ENCODE data around the gene MEIKIN. TPM values are rescaled to one million over a fixed set of nuclear protein-coding genes. Genes with fewer than 3 reads are reported as not detected.
A peak's percentile ranks its signal among the peaks of the same experiment; 100 is the strongest.

The MEIKIN gene
- total RNA-seq, 4 donors from 2014 or later = not detected

- Histone ChIP-seq H3K4me1 (no peaks in the 10 kb centered on the region), H3K4me3 (no peak overlapping the region), H3K27ac (no peak overlapping the region), H3K36me3 (no peaks in the 10 kb centered on the region), H3K9me3 (no peaks in the 10 kb centered on the region), H3K27me3 (no peaks in the 10 kb centered on the region)
- no peak for DNase-seq (ENCODE audit: low spot score in 2 of 2)
- 65 to 71% methylated on average over 2 of the region's 2 CpGs for WGBS, 2 donors
- TF ChIP-seq, protein P1, sequence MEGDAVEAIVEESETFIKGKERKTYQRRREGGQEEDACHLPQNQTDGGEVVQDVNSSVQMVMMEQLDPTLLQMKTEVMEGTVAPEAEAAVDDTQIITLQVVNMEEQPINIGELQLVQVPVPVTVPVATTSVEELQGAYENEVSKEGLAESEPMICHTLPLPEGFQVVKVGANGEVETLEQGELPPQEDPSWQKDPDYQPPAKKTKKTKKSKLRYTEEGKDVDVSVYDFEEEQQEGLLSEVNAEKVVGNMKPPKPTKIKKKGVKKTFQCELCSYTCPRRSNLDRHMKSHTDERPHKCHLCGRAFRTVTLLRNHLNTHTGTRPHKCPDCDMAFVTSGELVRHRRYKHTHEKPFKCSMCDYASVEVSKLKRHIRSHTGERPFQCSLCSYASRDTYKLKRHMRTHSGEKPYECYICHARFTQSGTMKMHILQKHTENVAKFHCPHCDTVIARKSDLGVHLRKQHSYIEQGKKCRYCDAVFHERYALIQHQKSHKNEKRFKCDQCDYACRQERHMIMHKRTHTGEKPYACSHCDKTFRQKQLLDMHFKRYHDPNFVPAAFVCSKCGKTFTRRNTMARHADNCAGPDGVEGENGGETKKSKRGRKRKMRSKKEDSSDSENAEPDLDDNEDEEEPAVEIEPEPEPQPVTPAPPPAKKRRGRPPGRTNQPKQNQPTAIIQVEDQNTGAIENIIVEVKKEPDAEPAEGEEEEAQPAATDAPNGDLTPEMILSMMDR (IDR thresholded peaks at IDR 0.05) = no peak
- TF ChIP-seq EP300 (IDR thresholded peaks at IDR 0.05) (no peak), POLR2A (IDR thresholded peaks at IDR 0.05) (no peak)
Observed at GRCh38 chr5:131977212-131977604, 31.7 kb upstream of the MEIKIN start.

DNA sequence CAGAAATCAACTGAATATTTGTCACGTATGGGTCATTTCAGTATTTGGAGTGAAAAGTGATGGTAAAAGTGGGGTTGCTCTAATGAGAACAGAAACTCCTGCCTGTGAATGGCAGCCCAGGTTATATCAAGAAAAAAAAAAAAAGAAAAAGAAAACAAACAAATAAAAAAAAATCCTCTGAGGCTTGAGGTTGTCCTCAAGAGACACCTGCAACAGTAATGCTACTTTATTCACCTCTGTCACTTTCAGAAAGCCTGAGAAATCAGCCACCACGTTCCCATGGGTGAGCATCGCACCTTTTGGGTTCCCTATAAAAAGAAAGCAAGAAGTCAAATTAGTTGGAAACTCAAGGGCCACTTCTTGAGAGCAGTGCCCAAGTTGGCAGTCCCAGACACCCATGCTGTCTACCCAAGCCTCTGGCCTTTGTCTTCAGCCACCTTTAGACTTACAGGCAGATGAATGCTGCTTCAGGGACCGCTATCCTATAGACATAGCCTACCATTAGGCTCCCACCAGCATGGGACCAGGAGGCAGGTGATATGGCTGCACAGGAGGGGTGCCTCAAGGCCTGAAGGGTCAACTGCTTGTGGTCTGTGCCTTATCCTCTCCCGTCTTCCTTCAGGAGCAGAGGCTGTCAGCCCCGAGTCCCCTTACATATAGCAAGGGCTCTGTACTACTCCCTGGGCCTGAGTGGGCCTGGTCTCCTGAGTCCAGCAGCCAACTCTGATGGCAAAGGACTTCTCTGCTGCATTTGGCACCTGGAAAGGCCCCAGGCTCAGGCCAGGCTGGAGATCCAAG, 31.1 kb upstream of the MEIKIN start:
- Histone ChIP-seq H3K4me3 (no peak overlapping the region), H3K36me3 (no peaks in the 10 kb centered on the region), H3K27ac (no peak overlapping the region), H3K4me1 (no peaks in the 10 kb centered on the region), H3K27me3 (no peaks in the 10 kb centered on the region), H3K9me3 (no peaks in the 10 kb centered on the region)
- no peak for DNase-seq (ENCODE audit: low spot score in 2 of 2)
- TF ChIP-seq EP300 (IDR thresholded peaks at IDR 0.05) = no peak
- TF ChIP-seq POLR2A (IDR thresholded peaks at IDR 0.05) = no peak
- TF ChIP-seq, protein P1 (IDR thresholded peaks at IDR 0.05) = no peak
- WGBS, 2 donors = 88 to 94% methylated on average over 6 of the region's 6 CpGs

- TF ChIP-seq POLR2A (IDR thresholded peaks at IDR 0.05) (no peak), EP300 (IDR thresholded peaks at IDR 0.05) (no peak)
- TF ChIP-seq, protein P1 (IDR thresholded peaks at IDR 0.05) = no peak
- WGBS, 2 donors = 51 to 57% methylated on average over 12 of the region's 12 CpGs
- H3K4me3 ChIP-seq = no peak overlapping the region
- peak overlapping the region in 1 of 4 donors; percentile 19 for H3K27ac ChIP-seq
- DNase-seq (ENCODE audit: low spot score in 2 of 2) = no peak
- no peaks in the 10 kb centered on the region for H3K36me3 ChIP-seq
- H3K9me3 ChIP-seq = no peaks in the 10 kb centered on the region
- H3K4me1 ChIP-seq = no peaks in the 10 kb centered on the region
- no peaks in the 10 kb centered on the region for H3K27me3 ChIP-seq
Observed at GRCh38 chr5:131974956-131975726, 29.7 kb upstream of the MEIKIN start.

GRCh38 chr5:131974622-131974955, 29.1 kb upstream of the MEIKIN start:
- Histone ChIP-seq H3K4me1 (no peaks in the 10 kb centered on the region), H3K9me3 (no peaks in the 10 kb centered on the region), H3K4me3 (no peak overlapping the region), H3K36me3 (no peaks in the 10 kb centered on the region), H3K27me3 (no peaks in the 10 kb centered on the region), H3K27ac (peak overlapping the region in 1 of 4 donors; percentile 19)
- 67 to 79% methylated on average over 5 of the region's 5 CpGs for WGBS, 2 donors
- TF ChIP-seq POLR2A (IDR thresholded peaks at IDR 0.05) (no peak), EP300 (IDR thresholded peaks at IDR 0.05) (no peak)
- TF ChIP-seq, protein P1 (IDR thresholded peaks at IDR 0.05) = no peak
- DNase-seq (ENCODE audit: low spot score in 2 of 2) = no peak

GRCh38 chr5:131974016-131974415, 28.6 kb upstream of the MEIKIN start:
- TF ChIP-seq, protein P1 (IDR thresholded peaks at IDR 0.05) = no peak
- no peak for TF ChIP-seq EP300 (IDR thresholded peaks at IDR 0.05)
- no peak for TF ChIP-seq POLR2A (IDR thresholded peaks at IDR 0.05)
- H3K27ac ChIP-seq = no peak overlapping the region
- no peak for DNase-seq (ENCODE audit: low spot score in 2 of 2)
- no peaks in the 10 kb centered on the region for H3K27me3 ChIP-seq
- no peaks in the 10 kb centered on the region for H3K36me3 ChIP-seq
- no peaks in the 10 kb centered on the region for H3K9me3 ChIP-seq
- no peaks in the 10 kb centered on the region for H3K4me1 ChIP-seq
- WGBS, 2 donors = 59 to 87% methylated on average over 1 of the region's 1 CpG
- no peak overlapping the region for H3K4me3 ChIP-seq

All from tibial nerve (tissue), 4 donors.